ENCODE results near the gene ISM1.

GRCh38 chr20:13263451-13263850 is 42.4 kb downstream of the ISM1 start:
- no peak for TF ChIP-seq POLR2A (IDR thresholded peaks at IDR 0.05)
- TF ChIP-seq CTCF (IDR thresholded peaks at IDR 0.05) = no peak
